Measurements from ENCODE around the gene RFTN2. TPM values are rescaled to one million over a fixed set of nuclear protein-coding genes. Genes with fewer than 3 reads are reported as not detected.
"Not testable (repeated sequence)": the region's sequence is repeated elsewhere in the genome, so short reads cannot be mapped to it uniquely, and the experiment has no call there.

The RFTN2 gene
- 14.1 TPM for total RNA-seq

- peak within 1 kb of the TSS; percentile 56 to 70 (median 58) for H3K4me3 ChIP-seq (ENCODE audit: low read length in 3 of 3)
- H3K27me3 ChIP-seq (ENCODE audit: control insufficient read depth in 3 of 3, insufficient read depth in 3 of 3, low read length in 3 of 3) = no peaks in the 10 kb centered on the region
- no peaks in the 10 kb centered on the region for H3K9me3 ChIP-seq (ENCODE audit: control insufficient read depth in 3 of 3, low read length in 3 of 3)
- no peaks in the 10 kb centered on the region for H3K4me1 ChIP-seq (ENCODE audit: control insufficient read depth in 3 of 3, insufficient read depth in 3 of 3, low read length in 3 of 3)
- peak within 1 kb of the TSS; percentile 54 to 80 (median 60) for H3K9ac ChIP-seq (ENCODE audit: low read depth in 1 of 3, low read length in 3 of 3)
- H3K36me3 ChIP-seq (ENCODE audit: control insufficient read depth in 3 of 3, insufficient read depth in 3 of 3, low read length in 3 of 3) = no peaks in the 10 kb centered on the region
- H3K27ac ChIP-seq (ENCODE audit: low read depth, low read length) = peak within 1 kb of the TSS; percentile 60
Measured at GRCh38 chr2:197675246-197675645, at the start of gene RFTN2. RFTN2 (minus strand) TSS chr2:197675587; CDS start chr2:197675458, 129 bp downstream.

GRCh38 chr2:197717863-197718262, 42.5 kb upstream of the RFTN2 start:
- Histone ChIP-seq H3K9ac (ENCODE audit: low read depth in 1 of 3, low read length in 3 of 3) (no peak overlapping the region), H3K4me1 (ENCODE audit: control insufficient read depth in 3 of 3, insufficient read depth in 3 of 3, low read length in 3 of 3) (no peaks in the 10 kb centered on the region), H3K4me3 (ENCODE audit: low read length in 3 of 3) (no peak overlapping the region), H3K27me3 (ENCODE audit: control insufficient read depth in 3 of 3, insufficient read depth in 3 of 3, low read length in 3 of 3) (no peaks in the 10 kb centered on the region), H3K27ac (ENCODE audit: low read depth, low read length) (no peak overlapping the region), H3K9me3 (ENCODE audit: control insufficient read depth in 3 of 3, low read length in 3 of 3) (no peaks in the 10 kb centered on the region), H3K36me3 (ENCODE audit: control insufficient read depth in 3 of 3, insufficient read depth in 3 of 3, low read length in 3 of 3) (no peaks in the 10 kb centered on the region)

GRCh38 chr2:197713271-197713670, 37.9 kb upstream of the RFTN2 start:
- Histone ChIP-seq H3K27ac (ENCODE audit: low read depth, low read length) (no peak overlapping the region), H3K9me3 (ENCODE audit: control insufficient read depth in 3 of 3, low read length in 3 of 3) (no peaks in the 10 kb centered on the region), H3K9ac (ENCODE audit: low read depth in 1 of 3, low read length in 3 of 3) (no peak overlapping the region), H3K4me3 (ENCODE audit: low read length in 3 of 3) (no peak overlapping the region), H3K27me3 (ENCODE audit: control insufficient read depth in 3 of 3, insufficient read depth in 3 of 3, low read length in 3 of 3) (no peaks in the 10 kb centered on the region), H3K36me3 (ENCODE audit: control insufficient read depth in 3 of 3, insufficient read depth in 3 of 3, low read length in 3 of 3) (peaks cover 0 to 3% (median 0%) of the 10 kb centered on the region in 3 donors), H3K4me1 (ENCODE audit: control insufficient read depth in 3 of 3, insufficient read depth in 3 of 3, low read length in 3 of 3) (peaks cover 7 to 8% (median 8%) of the 10 kb centered on the region in 3 donors)

GRCh38 chr2:197711578-197711977, 36.2 kb upstream of the RFTN2 start:
- no peaks in the 10 kb centered on the region for H3K9me3 ChIP-seq (ENCODE audit: control insufficient read depth in 3 of 3, low read length in 3 of 3)
- no peak overlapping the region for H3K27ac ChIP-seq (ENCODE audit: low read depth, low read length)
- peaks cover 18 to 22% (median 20%) of the 10 kb centered on the region in 3 donors for H3K4me1 ChIP-seq (ENCODE audit: control insufficient read depth in 3 of 3, insufficient read depth in 3 of 3, low read length in 3 of 3)
- H3K4me3 ChIP-seq (ENCODE audit: low read length in 3 of 3) = no peak overlapping the region
- peaks cover 0 to 3% (median 0%) of the 10 kb centered on the region in 3 donors for H3K36me3 ChIP-seq (ENCODE audit: control insufficient read depth in 3 of 3, insufficient read depth in 3 of 3, low read length in 3 of 3)
- no peak overlapping the region for H3K9ac ChIP-seq (ENCODE audit: low read depth in 1 of 3, low read length in 3 of 3)
- H3K27me3 ChIP-seq (ENCODE audit: control insufficient read depth in 3 of 3, insufficient read depth in 3 of 3, low read length in 3 of 3) = no peaks in the 10 kb centered on the region

- Histone ChIP-seq H3K9me3 (ENCODE audit: control insufficient read depth in 3 of 3, low read length in 3 of 3) (no peaks in the 10 kb centered on the region), H3K27ac (ENCODE audit: low read depth, low read length) (no peak overlapping the region), H3K4me1 (ENCODE audit: control insufficient read depth in 3 of 3, insufficient read depth in 3 of 3, low read length in 3 of 3) (peaks cover 29 to 32% (median 29%) of the 10 kb centered on the region in 3 donors), H3K36me3 (ENCODE audit: control insufficient read depth in 3 of 3, insufficient read depth in 3 of 3, low read length in 3 of 3) (peaks cover 0 to 3% (median 0%) of the 10 kb centered on the region in 3 donors), H3K27me3 (ENCODE audit: control insufficient read depth in 3 of 3, insufficient read depth in 3 of 3, low read length in 3 of 3) (no peaks in the 10 kb centered on the region), H3K9ac (ENCODE audit: low read depth in 1 of 3, low read length in 3 of 3) (no peak overlapping the region), H3K4me3 (ENCODE audit: low read length in 3 of 3) (no peak overlapping the region)
Measured at GRCh38 chr2:197710424-197711042, 35.1 kb upstream of the RFTN2 start.

- not testable (repeated sequence) for H3K9me3 ChIP-seq (ENCODE audit: control insufficient read depth in 3 of 3, low read length in 3 of 3); H3K27ac ChIP-seq (ENCODE audit: low read depth, low read length); H3K36me3 ChIP-seq (ENCODE audit: control insufficient read depth in 3 of 3, insufficient read depth in 3 of 3, low read length in 3 of 3); H3K9ac ChIP-seq (ENCODE audit: low read depth in 1 of 3, low read length in 3 of 3); H3K4me3 ChIP-seq (ENCODE audit: low read length in 3 of 3); H3K27me3 ChIP-seq (ENCODE audit: control insufficient read depth in 3 of 3, insufficient read depth in 3 of 3, low read length in 3 of 3)
- peaks cover 29 to 38% (median 32%) of the 10 kb centered on the region in 3 donors for H3K4me1 ChIP-seq (ENCODE audit: control insufficient read depth in 3 of 3, insufficient read depth in 3 of 3, low read length in 3 of 3)
Measured at GRCh38 chr2:197709140-197709539, 33.8 kb upstream of the RFTN2 start.

- H3K4me3 ChIP-seq (ENCODE audit: low read length in 3 of 3) = no peak overlapping the region
- H3K9me3 ChIP-seq (ENCODE audit: control insufficient read depth in 3 of 3, low read length in 3 of 3) = no peaks in the 10 kb centered on the region
- H3K27ac ChIP-seq (ENCODE audit: low read depth, low read length) = no peak overlapping the region
- peaks cover 0 to 3% (median 0%) of the 10 kb centered on the region in 3 donors for H3K36me3 ChIP-seq (ENCODE audit: control insufficient read depth in 3 of 3, insufficient read depth in 3 of 3, low read length in 3 of 3)
- no peaks in the 10 kb centered on the region for H3K27me3 ChIP-seq (ENCODE audit: control insufficient read depth in 3 of 3, insufficient read depth in 3 of 3, low read length in 3 of 3)
- H3K9ac ChIP-seq (ENCODE audit: low read depth in 1 of 3, low read length in 3 of 3) = peak overlapping the region; percentile 0 to 25 (median 1)
- H3K4me1 ChIP-seq (ENCODE audit: control insufficient read depth in 3 of 3, insufficient read depth in 3 of 3, low read length in 3 of 3) = peaks cover 29 to 38% (median 32%) of the 10 kb centered on the region in 3 donors
Measured at GRCh38 chr2:197708331-197708730, 32.9 kb upstream of the RFTN2 start.

- peaks cover 0 to 3% (median 0%) of the 10 kb centered on the region in 3 donors for H3K36me3 ChIP-seq (ENCODE audit: control insufficient read depth in 3 of 3, insufficient read depth in 3 of 3, low read length in 3 of 3)
- no peak overlapping the region for H3K27ac ChIP-seq (ENCODE audit: low read depth, low read length)
- peak overlapping the region; percentile 82 to 99 (median 96) for H3K4me3 ChIP-seq (ENCODE audit: low read length in 3 of 3)
- H3K9ac ChIP-seq (ENCODE audit: low read depth in 1 of 3, low read length in 3 of 3) = peak overlapping the region; percentile 80 to 86 (median 83)
- H3K9me3 ChIP-seq (ENCODE audit: control insufficient read depth in 3 of 3, low read length in 3 of 3) = no peaks in the 10 kb centered on the region
- H3K27me3 ChIP-seq (ENCODE audit: control insufficient read depth in 3 of 3, insufficient read depth in 3 of 3, low read length in 3 of 3) = no peaks in the 10 kb centered on the region
- peaks cover 29 to 38% (median 32%) of the 10 kb centered on the region in 3 donors for H3K4me1 ChIP-seq (ENCODE audit: control insufficient read depth in 3 of 3, insufficient read depth in 3 of 3, low read length in 3 of 3)
Measured at GRCh38 chr2:197707316-197708213, 32.2 kb upstream of the RFTN2 start.

- peak overlapping the region; percentile 82 to 99 (median 96) for H3K4me3 ChIP-seq (ENCODE audit: low read length in 3 of 3)
- no peaks in the 10 kb centered on the region for H3K9me3 ChIP-seq (ENCODE audit: control insufficient read depth in 3 of 3, low read length in 3 of 3)
- H3K4me1 ChIP-seq (ENCODE audit: control insufficient read depth in 3 of 3, insufficient read depth in 3 of 3, low read length in 3 of 3) = peaks cover 29 to 38% (median 32%) of the 10 kb centered on the region in 3 donors
- H3K27ac ChIP-seq (ENCODE audit: low read depth, low read length) = no peak overlapping the region
- H3K27me3 ChIP-seq (ENCODE audit: control insufficient read depth in 3 of 3, insufficient read depth in 3 of 3, low read length in 3 of 3) = no peaks in the 10 kb centered on the region
- H3K9ac ChIP-seq (ENCODE audit: low read depth in 1 of 3, low read length in 3 of 3) = peak overlapping the region; percentile 80 to 86 (median 83)
- H3K36me3 ChIP-seq (ENCODE audit: control insufficient read depth in 3 of 3, insufficient read depth in 3 of 3, low read length in 3 of 3) = peaks cover 0 to 3% (median 0%) of the 10 kb centered on the region in 3 donors
Measured at GRCh38 chr2:197706839-197707207, 31.4 kb upstream of the RFTN2 start.
